ENCODE measurements around the gene LGI1. TPM values are rescaled to one million over a fixed set of nuclear protein-coding genes. Genes with fewer than 3 reads are reported as not detected.

Gene LGI1
- total and polyA plus RNA-seq, 8 donors, result 0.19 to 0.99 TPM; not detected in 6

GRCh38 chr10:93754761-93755160 lies 3.0 kb upstream of the LGI1 start:
- H3K27me3 ChIP-seq, result no peaks in the 10 kb centered on the region
- TF ChIP-seq CTCF (IDR thresholded peaks at IDR 0.05), result no peak
- no peaks in the 10 kb centered on the region for H3K9me3 ChIP-seq
- DNase-seq (no peak), ATAC-seq (no peak), FAIRE-seq (no peak)
- no peak overlapping the region for H3K4me3 ChIP-seq
- intact Hi-C loops (cut with DNase I), result no loop called here
- H3K27ac ChIP-seq, result no peak overlapping the region
- WGBS, 2 donors, result 70 to 76% methylated on average over 3 of the region's 3 CpGs
- no peaks in the 10 kb centered on the region for H3K4me1 ChIP-seq
- H3K36me3 ChIP-seq, result no peaks in the 10 kb centered on the region

- no peak for ATAC-seq
- intact Hi-C loops (cut with DNase I), result no loop called here
- no peak for FAIRE-seq
- no peaks in the 10 kb centered on the region for H3K36me3 ChIP-seq
- no peaks in the 10 kb centered on the region for H3K4me1 ChIP-seq
- H3K27ac ChIP-seq, result no peak overlapping the region
- no peak for TF ChIP-seq CTCF (IDR thresholded peaks at IDR 0.05)
- no peaks in the 10 kb centered on the region for H3K9me3 ChIP-seq
- DNase-seq, result no peak
- no peaks in the 10 kb centered on the region for H3K27me3 ChIP-seq
- WGBS, 2 donors, result 72 to 76% methylated on average over 10 of the region's 10 CpGs
- no peak overlapping the region for H3K4me3 ChIP-seq
These were observed 2.2 kb upstream of the LGI1 start for GRCh38 chr10:93755443-93756116.

- DNase-seq (no peak), ATAC-seq (no peak)
- no peak overlapping the region for H3K27ac ChIP-seq
These were observed 1.6 kb upstream of the LGI1 start for GRCh38 chr10:93756118-93756517.

GRCh38 chr10:93757136-93757535 lies 600 bp upstream of the LGI1 start:
- no peak for DNase-seq
- no peak for TF ChIP-seq CTCF (IDR thresholded peaks at IDR 0.05)
- ATAC-seq, result no peak
- 16 to 27% methylated on average over 5 of the region's 5 CpGs for WGBS, 2 donors
- intact Hi-C loops (cut with DNase I), result no loop called here
- no peaks in the 10 kb centered on the region for H3K9me3 ChIP-seq
- no peaks in the 10 kb centered on the region for H3K36me3 ChIP-seq
- no peaks in the 10 kb centered on the region for H3K27me3 ChIP-seq
- FAIRE-seq, result no peak
- no peak overlapping the region for H3K27ac ChIP-seq
- no peaks in the 10 kb centered on the region for H3K4me1 ChIP-seq
- no peak overlapping the region for H3K4me3 ChIP-seq

More at GRCh38 chr10:93756118-93756517, 1.6 kb upstream of the LGI1 start:
- no peak for FAIRE-seq
- H3K4me1 ChIP-seq, result no peaks in the 10 kb centered on the region
- 57 to 77% methylated on average over 3 of the region's 3 CpGs for WGBS, 2 donors
- TF ChIP-seq CTCF (IDR thresholded peaks at IDR 0.05), result no peak
- no peak overlapping the region for H3K4me3 ChIP-seq
- no peaks in the 10 kb centered on the region for H3K9me3 ChIP-seq
- H3K27me3 ChIP-seq, result no peaks in the 10 kb centered on the region
- no peaks in the 10 kb centered on the region for H3K36me3 ChIP-seq
- intact Hi-C loops (cut with DNase I), result no loop called here

- ATAC-seq, result no peak
These were observed 761 bp downstream of the LGI1 start for GRCh38 chr10:93758508-93758885.

More at GRCh38 chr10:93758508-93758885, 761 bp downstream of the LGI1 start:
- Histone ChIP-seq H3K4me1 (no peaks in the 10 kb centered on the region), H3K9me3 (no peaks in the 10 kb centered on the region), H3K36me3 (no peaks in the 10 kb centered on the region), H3K27me3 (no peaks in the 10 kb centered on the region), H3K27ac (no peak overlapping the region), H3K4me3 (no peak overlapping the region)
- no peak for DNase-seq
- no peak for TF ChIP-seq CTCF (IDR thresholded peaks at IDR 0.05)
- WGBS, 2 donors, result 73% methylated on average over 5 of the region's 5 CpGs
- no peak for FAIRE-seq
- intact Hi-C loops (cut with DNase I), result no loop called here

Data from pancreas (tissue), 10 donors.